SK-N-MC (cell line): ENCODE data around the gene TMEM175.
A peak's percentile ranks its signal among the peaks of the same experiment; 100 is the strongest.
"Not testable (repeated sequence)": the region's sequence is repeated elsewhere in the genome, so short reads cannot be mapped to it uniquely, and the experiment has no call there.

Source experiments
- DNase-seq: peaks from one replicate; pipeline ENCODE4 v3.0.0-alpha.2; 2011; ENCODE audit warnings: low read depth, low spot score
- H3K27ac ChIP-seq: fragments of 200-600 bp; sonication (generic); 2 replicates; pipeline ENCODE4 v1.5.1; 2016; ENCODE audit warnings: mixed run types
- H3K36me3 ChIP-seq: fragments of 200-600 bp; sonication (generic); 2 replicates; pipeline ENCODE4 v1.6.1; 2017; ENCODE audit warnings: antibody characterized with exemption, low read length, mixed read lengths; ENCODE audit not compliant: insufficient read depth
- H3K4me3 ChIP-seq: fragments of 200-600 bp; sonication (generic); 2 replicates; pipeline ENCODE4 v1.5.1; 2016
- H3K9ac ChIP-seq: fragments of 200-600 bp; sonication (generic); 2 replicates; pipeline ENCODE4 v1.8.0; 2017; ENCODE audit warnings: mixed run types, mixed read lengths; ENCODE audit not compliant: insufficient read length
- H3K9me3 ChIP-seq: fragments of 200-600 bp; sonication (generic); 2 replicates; pipeline ENCODE4 v1.6.1; 2017; ENCODE audit warnings: low read depth, mild to moderate bottlenecking, antibody characterized with exemption, low read length, moderate library complexity, mixed read lengths
- EZH2 ChIP-seq: fragments of 200-600 bp; sonication (generic); IDR thresholded peaks from one replicate; pipeline ENCODE4 v1.6.1; 2017; ENCODE audit warnings: antibody characterized with exemption
- FOXP2 ChIP-seq: optimal IDR thresholded peaks from 2 replicates; pipeline ENCODE3; 2011; ENCODE audit warnings: mild to moderate bottlenecking, moderate library complexity; ENCODE audit not compliant: insufficient read depth; ENCODE audit errors: extremely low read length, control extremely low read depth
- POLR2AphosphoS5 ChIP-seq: IDR thresholded peaks from 2 replicates; pipeline ENCODE4 v1.6.1; 2012; ENCODE audit warnings: mild to moderate bottlenecking, low read depth, low read length, borderline replicate concordance

The TMEM175 gene

DNA sequence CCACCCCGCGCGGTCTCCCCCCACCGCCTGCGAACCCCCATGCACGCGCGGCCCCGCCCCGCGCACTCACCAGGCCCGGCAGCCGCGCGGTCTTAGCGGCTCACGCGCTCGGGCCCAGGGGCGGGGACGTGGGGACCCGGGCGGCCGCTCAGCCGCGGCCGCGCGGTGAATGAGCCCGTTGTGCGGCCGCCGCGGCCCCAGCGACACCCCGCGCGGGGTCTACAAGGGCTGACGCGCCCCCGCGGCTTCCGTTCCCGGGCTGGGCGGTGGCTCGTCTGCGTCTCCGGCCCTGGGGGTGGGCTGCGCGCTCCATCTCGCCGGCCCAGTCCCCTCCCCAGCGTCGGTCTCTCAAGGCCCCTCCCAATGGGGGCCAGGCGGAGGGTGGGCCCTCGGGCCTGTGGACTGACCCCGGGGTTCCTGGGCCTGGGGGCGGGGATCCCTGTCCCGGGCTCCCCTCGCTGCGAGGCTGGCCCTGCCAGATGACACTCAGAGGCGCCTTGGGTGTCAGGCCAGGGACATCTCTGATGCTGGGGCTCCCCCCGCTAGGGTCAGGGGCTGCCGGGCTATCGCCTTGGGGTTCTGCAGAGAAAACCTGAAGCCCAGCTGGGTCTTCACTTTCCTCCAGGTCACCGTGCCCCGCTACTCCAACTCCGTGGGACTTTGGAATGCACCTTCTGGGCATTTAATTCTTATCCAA, 65.3 kb downstream of the TMEM175 start:
- TF ChIP-seq EZH2 = peak; percentile 35
- no peak for TF ChIP-seq FOXP2
- no peaks in the 10 kb centered on the region for H3K36me3 ChIP-seq
- H3K27ac ChIP-seq = no peak overlapping the region
- DNase-seq = no peak
- no peak overlapping the region for H3K9ac ChIP-seq
- H3K9me3 ChIP-seq = no peaks in the 10 kb centered on the region
- peak overlapping the region; percentile 33; the same call in 1 of the 2 replicates for H3K4me3 ChIP-seq

DNA sequence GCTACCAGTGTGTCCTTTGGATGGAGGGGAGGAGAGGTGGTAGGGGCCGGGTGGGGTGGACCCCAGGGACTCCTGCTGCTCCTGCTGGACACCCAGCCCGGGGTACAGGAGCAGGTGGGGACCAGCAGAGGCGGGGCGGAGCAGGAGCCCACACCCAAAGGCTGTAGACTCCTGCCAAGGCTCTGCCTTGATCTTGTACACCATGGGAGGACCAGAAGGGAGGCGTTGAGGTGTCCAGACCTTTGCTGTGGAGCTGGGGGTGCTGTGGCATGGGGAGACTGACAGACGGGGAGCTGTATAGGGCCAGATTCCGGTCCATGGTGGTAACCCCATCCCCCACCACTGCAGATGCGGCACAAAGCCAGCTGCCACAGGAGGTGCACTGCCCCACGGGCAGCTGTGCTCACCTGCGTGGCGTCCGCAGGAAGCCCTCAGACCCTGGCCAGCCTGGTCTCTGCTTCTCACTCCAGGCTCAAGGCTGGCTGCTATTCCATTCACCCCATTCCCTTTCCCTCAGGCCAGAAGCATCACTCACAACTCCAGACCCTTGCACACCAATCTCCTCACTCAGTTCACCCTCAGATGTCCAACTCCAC, 65.9 kb downstream of the TMEM175 start:
- Histone ChIP-seq H3K9ac (no peak overlapping the region), H3K36me3 (no peaks in the 10 kb centered on the region), H3K9me3 (no peaks in the 10 kb centered on the region), H3K4me3 (no peak overlapping the region), H3K27ac (no peak overlapping the region)
- TF ChIP-seq FOXP2 = no peak
- no peak for TF ChIP-seq POLR2AphosphoS5
- no peak for TF ChIP-seq EZH2
- DNase-seq = no peak

DNA sequence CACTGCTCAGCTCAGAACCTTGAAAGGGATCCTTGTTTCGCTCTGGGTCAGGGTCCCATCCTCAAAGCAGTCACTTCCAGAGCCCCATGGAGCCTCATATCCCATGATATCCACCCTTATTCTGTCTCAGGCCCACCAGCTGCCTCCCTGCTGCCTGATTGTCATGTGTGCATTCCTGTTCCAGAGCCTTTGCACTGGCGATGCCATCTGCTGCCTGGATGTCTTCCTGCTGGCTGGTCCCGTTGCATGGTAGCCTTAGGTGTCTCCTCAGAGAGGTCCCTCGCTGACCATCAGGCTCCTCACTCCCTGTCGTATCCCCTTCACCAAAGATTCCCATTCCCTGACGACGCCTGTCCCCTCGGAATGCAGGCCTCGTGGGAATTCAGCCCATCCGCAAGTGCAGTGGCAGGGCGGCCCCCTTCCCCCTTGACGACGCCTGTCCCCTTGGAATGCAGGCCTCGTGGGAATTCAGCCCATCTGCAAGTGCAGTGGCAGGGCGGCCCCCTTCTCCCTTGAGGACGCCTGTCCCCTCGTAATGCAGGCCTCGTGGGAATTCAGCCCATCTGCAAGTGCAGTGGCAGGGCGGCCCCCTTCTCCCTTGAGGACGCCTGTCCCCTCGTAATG, 67.1 kb downstream of the TMEM175 start:
- H3K9ac ChIP-seq, H3K36me3 ChIP-seq, H3K4me3 ChIP-seq, H3K9me3 ChIP-seq, H3K27ac ChIP-seq, DNase-seq: not testable (repeated sequence)

DNA sequence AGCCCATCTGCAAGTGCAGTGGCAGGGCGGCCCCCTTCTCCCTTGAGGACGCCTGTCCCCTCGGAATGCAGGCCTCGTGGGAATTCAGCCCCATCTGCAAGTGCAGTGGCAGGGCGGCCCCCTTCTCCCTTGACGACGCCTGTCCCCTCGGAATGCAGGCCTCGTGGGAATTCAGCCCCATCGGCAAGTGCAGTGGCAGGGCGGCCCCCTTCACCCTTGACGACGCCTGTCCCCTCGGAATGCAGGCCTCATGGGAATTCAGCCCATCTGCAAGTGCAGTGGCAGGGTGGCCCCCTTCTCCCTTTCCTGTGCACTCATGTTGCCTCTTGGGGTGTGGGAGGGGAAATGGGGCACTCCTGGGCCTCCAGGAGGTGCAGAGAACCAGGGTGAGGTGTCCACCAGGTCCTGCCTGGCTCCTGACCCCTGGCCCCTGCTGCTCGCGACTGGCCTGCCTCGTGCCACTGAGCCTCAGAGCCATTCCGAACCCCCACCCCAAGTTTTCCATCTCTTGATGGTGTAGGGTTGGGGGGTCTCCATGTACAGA, 67.7 kb downstream of the TMEM175 start:
- Histone ChIP-seq H3K9ac (no peak overlapping the region), H3K36me3 (no peaks in the 10 kb centered on the region), H3K4me3 (no peak overlapping the region), H3K27ac (no peak overlapping the region), H3K9me3 (no peaks in the 10 kb centered on the region)
- no peak for DNase-seq
- TF ChIP-seq POLR2AphosphoS5 (no peak), EZH2 (no peak), FOXP2 (no peak)

DNA sequence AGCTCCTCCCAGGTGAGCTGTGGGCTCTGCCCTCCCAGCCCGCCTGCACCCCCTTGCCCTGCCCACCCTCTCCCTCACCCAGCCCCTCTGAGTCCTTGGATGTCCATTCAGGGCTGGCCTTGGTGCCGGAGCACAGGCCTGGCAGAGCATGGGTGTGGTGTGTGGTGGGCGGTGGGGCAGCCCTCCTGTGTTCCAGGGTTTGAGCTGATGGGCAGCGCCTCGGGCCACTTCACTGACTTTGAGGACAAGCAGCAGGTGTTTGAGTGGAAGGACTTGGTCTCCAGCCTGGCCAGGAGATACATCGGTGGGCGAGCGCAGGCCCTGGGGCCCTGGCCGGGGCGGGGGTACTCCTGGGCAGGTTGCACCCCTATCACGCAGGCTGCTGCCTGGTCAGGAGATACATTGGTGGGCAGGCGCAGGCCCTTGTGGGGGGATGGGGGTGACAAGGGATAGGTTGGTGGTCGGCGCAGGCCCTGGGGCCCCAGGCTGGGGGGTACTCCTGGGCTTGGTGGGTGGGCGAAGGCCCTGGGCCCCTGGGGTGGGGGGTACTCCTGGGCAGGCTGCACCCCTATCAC, 68.5 kb downstream of the TMEM175 start:
- no peak overlapping the region for H3K27ac ChIP-seq
- TF ChIP-seq EZH2 (no peak), FOXP2 (no peak), POLR2AphosphoS5 (no peak)
- no peak for DNase-seq
- H3K4me3 ChIP-seq = no peak overlapping the region
- no peak overlapping the region for H3K9ac ChIP-seq
- no peaks in the 10 kb centered on the region for H3K9me3 ChIP-seq
- no peaks in the 10 kb centered on the region for H3K36me3 ChIP-seq

DNA sequence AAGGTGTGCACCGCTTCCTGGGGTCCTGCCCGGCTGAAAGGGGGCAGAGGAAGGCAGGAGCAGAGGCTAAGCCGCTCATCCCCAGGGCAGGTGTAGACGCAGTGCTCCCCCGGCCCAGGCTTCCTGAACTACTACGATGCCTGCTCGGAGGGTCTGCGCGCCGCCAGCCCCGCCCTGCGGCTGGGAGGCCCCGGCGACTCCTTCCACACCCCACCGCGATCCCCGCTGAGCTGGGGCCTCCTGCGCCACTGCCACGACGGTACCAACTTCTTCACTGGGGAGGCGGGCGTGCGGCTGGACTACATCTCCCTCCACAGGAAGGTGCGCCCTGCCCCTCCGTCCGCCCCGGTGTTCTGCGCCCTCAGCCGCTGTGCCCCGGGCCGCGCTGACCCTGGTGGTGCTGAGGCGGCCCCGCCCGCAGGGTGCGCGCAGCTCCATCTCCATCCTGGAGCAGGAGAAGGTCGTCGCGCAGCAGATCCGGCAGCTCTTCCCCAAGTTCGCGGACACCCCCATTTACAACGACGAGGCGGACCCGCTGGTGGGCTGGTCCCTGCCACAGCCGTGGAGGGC, 69.4 kb downstream of the TMEM175 start:
- H3K27ac ChIP-seq = no peak overlapping the region
- H3K9ac ChIP-seq = no peak overlapping the region
- no peak for DNase-seq
- no peak overlapping the region for H3K4me3 ChIP-seq
- TF ChIP-seq POLR2AphosphoS5 (no peak), FOXP2 (no peak), EZH2 (no peak)
- no peaks in the 10 kb centered on the region for H3K9me3 ChIP-seq
- no peaks in the 10 kb centered on the region for H3K36me3 ChIP-seq

DNA sequence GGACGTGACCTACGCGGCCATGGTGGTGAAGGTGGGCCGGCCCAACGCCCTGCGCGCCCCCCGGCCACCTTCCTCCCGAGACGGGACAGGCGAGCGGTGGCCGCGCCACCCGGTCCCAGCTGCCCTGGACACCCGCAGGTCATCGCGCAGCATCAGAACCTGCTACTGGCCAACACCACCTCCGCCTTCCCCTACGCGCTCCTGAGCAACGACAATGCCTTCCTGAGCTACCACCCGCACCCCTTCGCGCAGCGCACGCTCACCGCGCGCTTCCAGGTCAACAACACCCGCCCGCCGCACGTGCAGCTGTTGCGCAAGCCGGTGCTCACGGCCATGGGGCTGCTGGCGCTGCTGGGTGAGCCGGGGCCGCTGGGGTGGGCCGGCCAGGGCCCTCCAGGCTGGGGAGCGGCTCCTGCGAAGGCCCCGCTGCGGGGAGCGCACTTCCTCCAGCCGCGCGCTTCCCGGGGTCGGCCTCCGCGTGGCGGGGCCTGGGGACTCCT, 69.9 kb downstream of the TMEM175 start:
- no peaks in the 10 kb centered on the region for H3K36me3 ChIP-seq
- H3K9me3 ChIP-seq = no peaks in the 10 kb centered on the region
- no peak for DNase-seq
- no peak overlapping the region for H3K4me3 ChIP-seq
- TF ChIP-seq FOXP2 = no peak
- no peak for TF ChIP-seq EZH2
- no peak for TF ChIP-seq POLR2AphosphoS5
- no peak overlapping the region for H3K9ac ChIP-seq
- H3K27ac ChIP-seq = no peak overlapping the region

DNA sequence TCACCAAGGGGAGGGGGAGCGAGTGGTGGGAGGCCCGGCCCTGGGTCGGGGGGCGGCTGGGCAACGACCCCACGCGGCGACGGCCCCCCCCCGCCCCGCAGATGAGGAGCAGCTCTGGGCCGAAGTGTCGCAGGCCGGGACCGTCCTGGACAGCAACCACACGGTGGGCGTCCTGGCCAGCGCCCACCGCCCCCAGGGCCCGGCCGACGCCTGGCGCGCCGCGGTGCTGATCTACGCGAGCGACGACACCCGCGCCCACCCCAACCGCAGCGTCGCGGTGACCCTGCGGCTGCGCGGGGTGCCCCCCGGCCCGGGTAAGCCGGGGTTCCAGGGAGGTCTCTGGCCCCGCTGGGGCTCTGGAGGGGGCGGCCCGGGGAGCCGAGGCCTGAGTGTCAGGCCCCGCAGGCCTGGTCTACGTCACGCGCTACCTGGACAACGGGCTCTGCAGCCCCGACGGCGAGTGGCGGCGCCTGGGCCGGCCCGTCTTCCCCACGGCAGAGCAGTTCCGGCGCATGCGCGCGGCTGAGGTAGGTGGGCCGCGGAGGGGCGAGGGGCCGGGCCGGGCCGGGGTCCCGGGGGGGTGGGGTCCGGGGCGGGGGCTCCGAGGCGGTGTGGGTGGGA, 70.5 kb downstream of the TMEM175 start:
- no peak overlapping the region for H3K27ac ChIP-seq
- no peak overlapping the region for H3K9ac ChIP-seq
- H3K9me3 ChIP-seq = no peaks in the 10 kb centered on the region
- no peak for DNase-seq
- no peak overlapping the region for H3K4me3 ChIP-seq
- TF ChIP-seq EZH2 = no peak
- TF ChIP-seq FOXP2 = no peak
- TF ChIP-seq POLR2AphosphoS5 = no peak
- H3K36me3 ChIP-seq = no peaks in the 10 kb centered on the region
